ENCODE results near the gene ZNF524. TPM values are rescaled to one million over a fixed set of nuclear protein-coding genes. Genes with fewer than 3 reads are reported as not detected.

ZNF524 gene
- polyA plus RNA-seq, 1 experiment = 2.6 TPM

DNA sequence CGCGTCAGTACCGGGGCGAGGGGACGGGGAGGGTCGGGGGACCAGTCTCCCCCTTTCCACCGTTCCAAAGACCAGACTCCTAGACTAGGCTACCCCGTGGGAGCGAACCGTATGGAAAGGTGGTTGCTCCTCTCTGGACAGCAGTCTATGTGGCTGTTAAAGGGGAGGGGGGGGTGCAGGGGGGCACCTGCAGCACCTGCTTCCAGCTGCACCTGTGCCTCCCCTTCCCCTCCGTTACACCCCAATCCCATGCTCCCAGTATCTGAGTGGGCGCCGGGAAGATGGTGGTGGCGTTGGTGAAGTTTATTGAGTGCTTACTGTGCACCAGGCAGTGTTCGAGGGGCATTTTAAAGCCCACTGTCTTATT lies 557 bp downstream of the ZNF524 start:
- Histone ChIP-seq H3K27me3 (ENCODE audit: control insufficient read depth, insufficient read depth, low read length) (no peaks in the 10 kb centered on the region), H3K27ac (ENCODE audit: low read depth, low read length) (no peak overlapping the region), H3K9me3 (ENCODE audit: control insufficient read depth, insufficient read depth, low read length) (peaks cover 16% of the 10 kb centered on the region; the same call in 1 of the 2 replicates), H3K4me3 (ENCODE audit: low read depth, low read length) (peak overlapping the region; percentile 87)
- POLR2A ChIA-PET = interaction anchor here (0.6 to 1.0 kb wide), 4 partner anchors 12 to 34 kb away, joined by 3 to 4 read pairs (median 3); no protein-coding TSS in a partner anchor
- CTCF ChIA-PET = interaction anchor here (0.5 to 1.2 kb wide), 2 partner anchors 15 to 32 kb away, joined by 3 read pairs; no protein-coding TSS in a partner anchor
- no peak for TF ChIP-seq CTCF (IDR thresholded peaks at IDR 0.05; ENCODE audit: low read depth, low read length)
- no peak for DNase-seq (ENCODE audit: low read depth, low spot score)

- no peak for TF ChIP-seq CTCF (IDR thresholded peaks at IDR 0.05; ENCODE audit: low read depth, low read length)
- CTCF ChIA-PET = interaction anchor here (0.5 to 1.2 kb wide), 2 partner anchors 15 to 32 kb away, joined by 3 read pairs; no protein-coding TSS in a partner anchor
- Histone ChIP-seq H3K27ac (ENCODE audit: low read depth, low read length) (no peak overlapping the region), H3K9me3 (ENCODE audit: control insufficient read depth, insufficient read depth, low read length) (peaks cover 16% of the 10 kb centered on the region; the same call in 1 of the 2 replicates), H3K4me3 (ENCODE audit: low read depth, low read length) (peak overlapping the region; percentile 87), H3K27me3 (ENCODE audit: control insufficient read depth, insufficient read depth, low read length) (no peaks in the 10 kb centered on the region)
- no peak for DNase-seq (ENCODE audit: low read depth, low spot score)
- POLR2A ChIA-PET = no interaction called here
These were observed 996 bp downstream of the ZNF524 start for GRCh38 chr19:55601084-55601483.

DNA sequence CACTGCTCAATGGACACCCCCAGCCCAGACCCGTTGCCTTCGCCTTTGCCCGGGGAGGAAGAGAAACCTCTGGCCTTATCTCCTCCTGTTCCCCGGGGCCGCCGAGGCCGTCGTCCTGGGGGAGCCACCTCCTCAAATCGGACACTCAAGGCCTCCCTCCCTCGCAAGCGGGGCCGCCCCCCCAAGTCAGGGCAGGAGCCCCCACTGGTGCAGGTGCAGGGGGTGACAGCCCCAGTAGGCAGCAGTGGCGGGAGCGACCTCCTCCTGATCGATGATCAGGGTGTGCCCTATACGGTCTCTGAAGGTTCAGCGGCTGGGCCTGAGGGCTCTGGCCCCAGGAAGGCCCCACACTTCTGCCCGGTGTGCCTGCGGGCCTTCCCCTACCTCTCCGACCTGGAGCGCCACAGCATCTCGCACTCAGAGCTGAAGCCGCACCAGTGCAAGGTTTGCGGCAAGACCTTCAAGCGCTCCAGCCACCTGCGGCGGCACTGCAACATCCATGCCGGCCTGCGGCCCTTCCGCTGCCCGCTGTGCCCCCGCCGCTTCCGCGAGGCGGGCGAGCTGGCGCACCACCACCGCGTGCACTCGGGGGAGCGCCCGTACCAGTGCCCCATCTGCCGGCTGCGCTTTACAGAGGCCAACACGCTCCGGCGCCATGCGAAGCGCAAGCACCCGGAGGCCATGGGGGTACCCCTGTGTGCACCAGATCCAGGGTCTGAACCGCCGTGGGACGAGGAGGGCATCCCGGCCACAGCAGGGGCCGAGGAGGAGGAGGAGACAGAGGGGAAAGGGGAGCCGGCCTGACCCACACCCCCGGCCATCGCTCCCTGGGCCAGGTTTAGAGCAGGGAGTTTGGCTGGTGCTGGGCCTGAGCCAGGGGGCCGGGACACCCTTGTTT lies 2.3 kb downstream of the ZNF524 start:
- Histone ChIP-seq H3K27ac (ENCODE audit: low read depth, low read length) (no peak overlapping the region), H3K9me3 (ENCODE audit: control insufficient read depth, insufficient read depth, low read length) (peaks cover 16% of the 10 kb centered on the region; the same call in 1 of the 2 replicates), H3K27me3 (ENCODE audit: control insufficient read depth, insufficient read depth, low read length) (no peaks in the 10 kb centered on the region), H3K4me3 (ENCODE audit: low read depth, low read length) (no peak overlapping the region)
- POLR2A ChIA-PET = no interaction called here
- no peak for TF ChIP-seq CTCF (IDR thresholded peaks at IDR 0.05; ENCODE audit: low read depth, low read length)
- no peak for DNase-seq (ENCODE audit: low read depth, low spot score)
- CTCF ChIA-PET = interaction anchor here (0.5 kb wide), 1 partner anchor 574 kb away, joined by 4 read pairs; the partner anchor contains the start of gene GALP

DNA sequence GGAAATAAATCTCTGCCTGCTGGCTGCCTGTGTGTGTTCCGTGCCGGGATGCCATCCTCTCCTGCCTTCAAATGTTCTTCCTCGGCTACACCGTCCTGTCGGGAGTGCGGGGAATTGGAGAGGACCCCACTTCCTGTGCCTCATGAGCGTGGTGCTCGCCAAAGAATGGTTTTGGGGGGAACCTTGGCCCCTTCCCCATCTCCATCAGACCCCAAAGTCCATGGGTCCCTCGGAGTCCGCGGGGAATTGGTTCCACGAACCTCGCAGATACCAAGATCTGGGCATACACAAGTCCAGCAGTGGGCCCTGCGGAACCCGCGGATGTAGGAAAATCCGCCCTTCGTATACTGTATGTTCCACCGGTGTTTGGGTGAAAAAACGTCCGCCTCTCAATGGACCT lies 3.0 kb downstream of the ZNF524 start:
- peaks cover 13% of the 10 kb centered on the region; the same call in 1 of the 2 replicates for H3K9me3 ChIP-seq (ENCODE audit: control insufficient read depth, insufficient read depth, low read length)
- CTCF ChIA-PET = no interaction called here
- no peak overlapping the region for H3K4me3 ChIP-seq (ENCODE audit: low read depth, low read length)
- DNase-seq (ENCODE audit: low read depth, low spot score) = no peak
- POLR2A ChIA-PET = no interaction called here
- H3K27me3 ChIP-seq (ENCODE audit: control insufficient read depth, insufficient read depth, low read length) = no peaks in the 10 kb centered on the region
- no peak overlapping the region for H3K27ac ChIP-seq (ENCODE audit: low read depth, low read length)
- no peak for TF ChIP-seq CTCF (IDR thresholded peaks at IDR 0.05; ENCODE audit: low read depth, low read length)

Data from AG04450 (cell line).